ENCODE measurements around the gene NT5DC3.

- TF ChIP-seq CTCF (IDR thresholded peaks at IDR 0.05; ENCODE audit: low read length) (no peak), EZH2 (optimal IDR thresholded peaks at IDR 0.05; ENCODE audit: low read depth, low read length) (no peak), EZH2phosphoT487 (IDR thresholded peaks at IDR 0.05; ENCODE audit: low read length) (no peak)
Measured at GRCh38 chr12:103731539-103731938, 109.5 kb downstream of the NT5DC3 start.

Data from MM.1S (cell line).